ENCODE measurements around the gene DOCK2.

DNA sequence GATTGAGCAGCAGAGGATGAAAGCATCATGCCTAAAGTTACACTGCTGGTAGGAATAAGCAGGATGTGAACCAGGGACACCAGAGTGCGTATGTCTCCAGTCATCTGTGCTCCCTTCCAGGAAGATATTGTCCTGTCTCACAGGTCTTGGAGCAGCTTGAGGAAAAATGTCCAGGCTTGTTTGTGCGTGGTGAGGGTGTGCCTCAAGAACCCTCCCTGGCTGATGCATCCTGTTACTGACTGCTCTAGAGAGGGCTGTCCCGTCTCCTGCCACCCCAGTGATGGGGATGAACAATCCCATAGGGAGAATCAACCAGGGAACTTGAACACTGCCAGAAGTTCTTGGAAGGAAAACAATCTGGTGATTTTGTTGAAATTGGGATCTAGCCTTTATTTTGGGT, 211.2 kb downstream of the DOCK2 start:
- TF ChIP-seq, protein P1, sequence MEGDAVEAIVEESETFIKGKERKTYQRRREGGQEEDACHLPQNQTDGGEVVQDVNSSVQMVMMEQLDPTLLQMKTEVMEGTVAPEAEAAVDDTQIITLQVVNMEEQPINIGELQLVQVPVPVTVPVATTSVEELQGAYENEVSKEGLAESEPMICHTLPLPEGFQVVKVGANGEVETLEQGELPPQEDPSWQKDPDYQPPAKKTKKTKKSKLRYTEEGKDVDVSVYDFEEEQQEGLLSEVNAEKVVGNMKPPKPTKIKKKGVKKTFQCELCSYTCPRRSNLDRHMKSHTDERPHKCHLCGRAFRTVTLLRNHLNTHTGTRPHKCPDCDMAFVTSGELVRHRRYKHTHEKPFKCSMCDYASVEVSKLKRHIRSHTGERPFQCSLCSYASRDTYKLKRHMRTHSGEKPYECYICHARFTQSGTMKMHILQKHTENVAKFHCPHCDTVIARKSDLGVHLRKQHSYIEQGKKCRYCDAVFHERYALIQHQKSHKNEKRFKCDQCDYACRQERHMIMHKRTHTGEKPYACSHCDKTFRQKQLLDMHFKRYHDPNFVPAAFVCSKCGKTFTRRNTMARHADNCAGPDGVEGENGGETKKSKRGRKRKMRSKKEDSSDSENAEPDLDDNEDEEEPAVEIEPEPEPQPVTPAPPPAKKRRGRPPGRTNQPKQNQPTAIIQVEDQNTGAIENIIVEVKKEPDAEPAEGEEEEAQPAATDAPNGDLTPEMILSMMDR (IDR thresholded peaks at IDR 0.05; ENCODE audit: borderline replicate concordance, extremely low read depth, low read length, poor library complexity, severe bottlenecking), result no peak
- TF ChIP-seq EZH2 (IDR thresholded peaks at IDR 0.05; ENCODE audit: borderline replicate concordance, low read depth, low read length, severe bottlenecking), result no peak
